BLaER1 treated with 17β-estradiol and CSF1 and Interleukin-3, amounts not matched to agents 10 nM and 100 nM (cell line): ENCODE data around the gene DOCK1.

Source experiments
- H3K27ac ChIP-seq, 11 experiments: shearing (Covaris generic); formaldehyde crosslinking; 2 replicates each; pipeline ENCODE4 v1.8.1; 2022
- H3K27me3 ChIP-seq, 11 experiments: shearing (Covaris generic); formaldehyde crosslinking; 2 replicates each; pipeline ENCODE4 v1.8.1; 2022
- H3K36me3 ChIP-seq, 11 experiments: shearing (Covaris generic); formaldehyde crosslinking; 2 replicates each; pipeline ENCODE4 v1.8.1; 2022
- H3K4me1 ChIP-seq, 10 experiments: shearing (Covaris generic); formaldehyde crosslinking; 2 replicates each; pipeline ENCODE4 v1.8.1; 2022
- H3K4me2 ChIP-seq, 11 experiments: shearing (Covaris generic); formaldehyde crosslinking; 2 replicates each; pipeline ENCODE4 v1.8.1; 2022
- H3K4me3 ChIP-seq, 10 experiments: shearing (Covaris generic); formaldehyde crosslinking; 2 replicates each; pipeline ENCODE4 v1.8.1; 2022
- H3K9ac ChIP-seq, 11 experiments: shearing (Covaris generic); formaldehyde crosslinking; 2 replicates each; pipeline ENCODE4 v1.8.1; 2022
- H3K9me3 ChIP-seq, 11 experiments: shearing (Covaris generic); formaldehyde crosslinking; replicated peaks in 1 of 11; 2 replicates each; pipeline ENCODE4 v1.8.1; 2022
- H4K20me1 ChIP-seq, 11 experiments: shearing (Covaris generic); formaldehyde crosslinking; 2 replicates each; pipeline ENCODE4 v1.8.1; 2022
- Cebpa-rat ChIP-seq, 11 experiments: shearing (Covaris generic); IDR thresholded peaks; 2 replicates each; pipeline ENCODE4 v1.8.1; 2022

Gene DOCK1

GRCh38 chr10:127398140-127398970 is 493.1 kb downstream of the DOCK1 start:
- no peak overlapping the region for H3K9ac ChIP-seq
- H4K20me1 ChIP-seq: no peaks in the 10 kb centered on the region
- TF ChIP-seq Cebpa-rat (IDR thresholded peaks at IDR 0.05): no peak
- no peak overlapping the region for H3K4me3 ChIP-seq
- H3K4me2 ChIP-seq: peak overlapping the region in 3 of 11 experiments; percentile 18 to 35 (median 23); a peak in 3 of 22 replicates
- H3K36me3 ChIP-seq: no peaks in the 10 kb centered on the region
- H3K27me3 ChIP-seq: no peaks in the 10 kb centered on the region
- H3K4me1 ChIP-seq: peaks cover 0 to 22% (median 0%) of the 10 kb centered on the region in 10 experiments; a peak in 7 of 20 replicates
- no peak overlapping the region for H3K27ac ChIP-seq
- peaks cover 0 to 6% (median 0%) of the 10 kb centered on the region in 11 experiments; a peak in 1 of 22 replicates for H3K9me3 ChIP-seq

GRCh38 chr10:127398971-127399365 is 493.7 kb downstream of the DOCK1 start:
- H3K9ac ChIP-seq: no peak overlapping the region
- peaks cover 0 to 22% (median 0%) of the 10 kb centered on the region in 10 experiments; a peak in 7 of 20 replicates for H3K4me1 ChIP-seq
- 0 out of 22 replicates have a peak overlapping the region, but pooled peaks of 2 of the 11 experiments have one; percentile 18 to 35 for H3K4me2 ChIP-seq
- no peak for TF ChIP-seq Cebpa-rat (IDR thresholded peaks at IDR 0.05)
- no peaks in the 10 kb centered on the region for H4K20me1 ChIP-seq
- no peak overlapping the region for H3K4me3 ChIP-seq
- no peaks in the 10 kb centered on the region for H3K36me3 ChIP-seq
- peaks cover 0 to 6% (median 0%) of the 10 kb centered on the region in 11 experiments; a peak in 1 of 22 replicates for H3K9me3 ChIP-seq
- H3K27me3 ChIP-seq: no peaks in the 10 kb centered on the region
- H3K27ac ChIP-seq: no peak overlapping the region

GRCh38 chr10:127399668-127400067 is 494.4 kb downstream of the DOCK1 start:
- no peak for TF ChIP-seq Cebpa-rat (IDR thresholded peaks at IDR 0.05)
- no peak overlapping the region for H3K9ac ChIP-seq
- peaks cover 0 to 22% (median 0%) of the 10 kb centered on the region in 10 experiments; a peak in 7 of 20 replicates for H3K4me1 ChIP-seq
- H3K9me3 ChIP-seq: peaks cover 0 to 6% (median 0%) of the 10 kb centered on the region in 11 experiments; a peak in 1 of 22 replicates
- H4K20me1 ChIP-seq: no peaks in the 10 kb centered on the region
- no peak overlapping the region for H3K4me3 ChIP-seq
- H3K36me3 ChIP-seq: no peaks in the 10 kb centered on the region
- no peak overlapping the region for H3K27ac ChIP-seq
- peak overlapping the region in 4 of 11 experiments; percentile 12 to 49 (median 20); a peak in 3 of 22 replicates for H3K4me2 ChIP-seq
- no peaks in the 10 kb centered on the region for H3K27me3 ChIP-seq

GRCh38 chr10:127400216-127400615 is 495.0 kb downstream of the DOCK1 start:
- Histone ChIP-seq H3K9me3 (peaks cover 0 to 6% (median 0%) of the 10 kb centered on the region in 11 experiments; a peak in 1 of 22 replicates), H3K4me3 (no peak overlapping the region), H3K4me1 (peaks cover 0 to 22% (median 0%) of the 10 kb centered on the region in 10 experiments; a peak in 7 of 20 replicates), H4K20me1 (no peaks in the 10 kb centered on the region), H3K9ac (no peak overlapping the region), H3K4me2 (peak overlapping the region in 1 of 11 experiments; percentile 16; a peak in 1 of 22 replicates), H3K27ac (no peak overlapping the region), H3K36me3 (no peaks in the 10 kb centered on the region), H3K27me3 (no peaks in the 10 kb centered on the region)
- TF ChIP-seq Cebpa-rat (IDR thresholded peaks at IDR 0.05): no peak

GRCh38 chr10:127402596-127403409 is 497.6 kb downstream of the DOCK1 start:
- H3K27me3 ChIP-seq: no peaks in the 10 kb centered on the region
- no peak overlapping the region for H3K4me2 ChIP-seq
- peaks cover 0 to 21% (median 0%) of the 10 kb centered on the region in 10 experiments; a peak in 7 of 20 replicates for H3K4me1 ChIP-seq
- no peaks in the 10 kb centered on the region for H4K20me1 ChIP-seq
- no peak overlapping the region for H3K4me3 ChIP-seq
- no peak for TF ChIP-seq Cebpa-rat (IDR thresholded peaks at IDR 0.05)
- no peaks in the 10 kb centered on the region for H3K36me3 ChIP-seq
- no peak overlapping the region for H3K9ac ChIP-seq
- H3K27ac ChIP-seq: no peak overlapping the region
- peaks cover 0 to 6% (median 0%) of the 10 kb centered on the region in 11 experiments; a peak in 1 of 22 replicates for H3K9me3 ChIP-seq

GRCh38 chr10:127405221-127405620 is 500.0 kb downstream of the DOCK1 start:
- TF ChIP-seq Cebpa-rat (IDR thresholded peaks at IDR 0.05): no peak
- Histone ChIP-seq H4K20me1 (no peaks in the 10 kb centered on the region), H3K4me2 (no peak overlapping the region), H3K27me3 (no peaks in the 10 kb centered on the region), H3K9ac (no peak overlapping the region), H3K27ac (no peak overlapping the region), H3K4me3 (no peak overlapping the region), H3K4me1 (no peaks in the 10 kb centered on the region; a peak in 1 of 20 replicates), H3K36me3 (no peaks in the 10 kb centered on the region), H3K9me3 (peaks cover 0 to 6% (median 0%) of the 10 kb centered on the region in 11 experiments; a peak in 1 of 22 replicates)

- no peak for TF ChIP-seq Cebpa-rat (IDR thresholded peaks at IDR 0.05)
- Histone ChIP-seq H3K36me3 (no peaks in the 10 kb centered on the region), H3K27ac (no peak overlapping the region), H4K20me1 (no peaks in the 10 kb centered on the region), H3K27me3 (no peaks in the 10 kb centered on the region), H3K4me2 (no peak overlapping the region), H3K4me3 (no peak overlapping the region), H3K4me1 (no peaks in the 10 kb centered on the region), H3K9ac (no peak overlapping the region), H3K9me3 (peaks cover 0 to 6% (median 0%) of the 10 kb centered on the region in 11 experiments; a peak in 1 of 22 replicates)
Observed at GRCh38 chr10:127406018-127406550, 500.9 kb downstream of the DOCK1 start.

GRCh38 chr10:127407551-127407950 is 502.3 kb downstream of the DOCK1 start:
- no peak overlapping the region for H3K4me2 ChIP-seq
- H3K27ac ChIP-seq: no peak overlapping the region
- H3K27me3 ChIP-seq: no peaks in the 10 kb centered on the region
- H3K9ac ChIP-seq: no peak overlapping the region
- H3K4me3 ChIP-seq: no peak overlapping the region
- no peaks in the 10 kb centered on the region for H3K9me3 ChIP-seq
- no peak for TF ChIP-seq Cebpa-rat (IDR thresholded peaks at IDR 0.05)
- no peaks in the 10 kb centered on the region for H3K4me1 ChIP-seq
- H3K36me3 ChIP-seq: no peaks in the 10 kb centered on the region
- H4K20me1 ChIP-seq: no peaks in the 10 kb centered on the region
